Suprapubic skin (tissue), 3 donors: ENCODE results near the gene ATP5PF.

Experiments
- POLR2AphosphoS5 ChIP-seq, 3 donors: sonication (generic); formaldehyde crosslinking; IDR thresholded peaks; one replicate each; pipeline ENCODE4 v1.6.1; 2017; ENCODE audit warnings: antibody characterized with exemption in 3 of 3
- TF ChIP-seq, protein P1 (sequence below), 2 donors: fragments of 200-600 bp in 1 of 2; fragments of 450-650 bp in 1 of 2; sonication (generic) in 1 of 2; IDR thresholded peaks; one replicate each; pipeline ENCODE4 v1.5.1; 2016 to 2019; ENCODE audit warnings: antibody characterized with exemption in 2 of 2, mild to moderate bottlenecking in 1 of 2, moderate library complexity in 1 of 2

DNA sequence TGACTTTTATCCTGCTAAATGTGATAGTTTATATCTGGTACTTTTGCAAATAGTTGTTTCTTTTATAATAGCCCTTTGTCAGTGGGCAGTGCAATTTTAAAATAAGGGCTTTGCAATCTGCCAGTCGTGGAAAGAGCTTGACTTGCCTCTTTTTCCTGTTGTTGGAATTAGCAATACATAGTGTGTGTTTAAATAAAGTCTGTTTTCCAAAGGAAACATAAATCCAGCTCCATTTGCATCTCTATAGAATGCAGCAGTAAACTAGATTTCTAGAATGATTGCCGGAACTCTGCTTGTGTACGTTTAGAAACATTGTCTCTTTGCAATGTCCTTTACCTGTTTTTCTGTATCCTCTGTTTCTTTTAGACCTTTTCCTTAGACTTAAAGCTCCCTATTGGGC is 33.2 kb upstream of the ATP5PF start:
- no peak for TF ChIP-seq POLR2AphosphoS5 (IDR thresholded peaks at IDR 0.05)
- TF ChIP-seq, protein P1, sequence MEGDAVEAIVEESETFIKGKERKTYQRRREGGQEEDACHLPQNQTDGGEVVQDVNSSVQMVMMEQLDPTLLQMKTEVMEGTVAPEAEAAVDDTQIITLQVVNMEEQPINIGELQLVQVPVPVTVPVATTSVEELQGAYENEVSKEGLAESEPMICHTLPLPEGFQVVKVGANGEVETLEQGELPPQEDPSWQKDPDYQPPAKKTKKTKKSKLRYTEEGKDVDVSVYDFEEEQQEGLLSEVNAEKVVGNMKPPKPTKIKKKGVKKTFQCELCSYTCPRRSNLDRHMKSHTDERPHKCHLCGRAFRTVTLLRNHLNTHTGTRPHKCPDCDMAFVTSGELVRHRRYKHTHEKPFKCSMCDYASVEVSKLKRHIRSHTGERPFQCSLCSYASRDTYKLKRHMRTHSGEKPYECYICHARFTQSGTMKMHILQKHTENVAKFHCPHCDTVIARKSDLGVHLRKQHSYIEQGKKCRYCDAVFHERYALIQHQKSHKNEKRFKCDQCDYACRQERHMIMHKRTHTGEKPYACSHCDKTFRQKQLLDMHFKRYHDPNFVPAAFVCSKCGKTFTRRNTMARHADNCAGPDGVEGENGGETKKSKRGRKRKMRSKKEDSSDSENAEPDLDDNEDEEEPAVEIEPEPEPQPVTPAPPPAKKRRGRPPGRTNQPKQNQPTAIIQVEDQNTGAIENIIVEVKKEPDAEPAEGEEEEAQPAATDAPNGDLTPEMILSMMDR (IDR thresholded peaks at IDR 0.05): no peak
